IMR-90 (cell line): ENCODE results near the gene FBN1. TPM values are rescaled to one million over a fixed set of nuclear protein-coding genes. Genes with fewer than 3 reads are reported as not detected.

Experiments
- ATAC-seq: fragments of 200-7000 bp; cut with Tn5 transposase; 2 replicates; pipeline ENCODE4 v1.9.1; 2020; ENCODE audit warnings: low read depth, mild to moderate bottlenecking, moderate library complexity
- BruUV-seq: library from RNA; stranded (reverse); fragments of 400-500 nt; replicated peaks from 2 replicates; lab custom pipeline; 2021; lab: Mats Ljungman, UMichigan
- CTCF ChIA-PET: fragments of 300-600 bp; formaldehyde crosslinking; extraction: SDS; loops from one replicate; lab custom pipeline; 2021; ENCODE audit warnings: antibody characterized with exemption; lab: Yijun Ruan, JAX
- POLR2A ChIA-PET: fragments of 300-600 bp; sonication (Branson Sonifier 250); formaldehyde crosslinking; loops from one replicate; lab custom pipeline; 2022; ENCODE audit warnings: antibody characterized with exemption; ENCODE audit not compliant: unreplicated experiment; lab: Charles Lee
- DNase-seq: peaks from one replicate; pipeline ENCODE4 v3.0.0; 2013
- H2AFZ ChIP-seq: replicated peaks from 2 replicates; pipeline ENCODE3; 2013; ENCODE audit warnings: low read length, mild to moderate bottlenecking; ENCODE audit not compliant: poor library complexity
- H2AK5ac ChIP-seq: 2 replicates; pipeline ENCODE4 v1.6.1; 2013; ENCODE audit warnings: low read depth, low read length, inconsistent platforms
- H2AK9ac ChIP-seq: replicated peaks from 2 replicates; pipeline ENCODE3; 2013; ENCODE audit warnings: mild to moderate bottlenecking, low read depth, low read length, moderate library complexity; ENCODE audit not compliant: poor library complexity
- H2BK120ac ChIP-seq: 2 replicates; pipeline ENCODE4 v1.6.1; 2013; ENCODE audit warnings: low read depth, low read length, inconsistent platforms
- H2BK15ac ChIP-seq: 3 replicates; pipeline ENCODE4 v1.6.1; 2013; ENCODE audit warnings: low read depth, low read length, inconsistent platforms
- H2BK20ac ChIP-seq: 2 replicates; pipeline ENCODE4 v1.6.1; 2013; ENCODE audit warnings: low read depth, mild to moderate bottlenecking, inconsistent platforms, low read length, moderate library complexity
- H2BK5ac ChIP-seq: 2 replicates; pipeline ENCODE4 v1.6.1; 2013; ENCODE audit warnings: mild to moderate bottlenecking, low read depth, low read length, inconsistent platforms; ENCODE audit not compliant: poor library complexity, severe bottlenecking
- H3K14ac ChIP-seq: replicated peaks from 2 replicates; pipeline ENCODE4 v1.6.1; 2013; ENCODE audit warnings: low read depth, low read length, inconsistent platforms
- H3K18ac ChIP-seq: 2 replicates; pipeline ENCODE4 v1.6.1; 2013; ENCODE audit warnings: low read depth, low read length, control low read depth
- H3K23ac ChIP-seq: 2 replicates; pipeline ENCODE4 v1.6.1; 2013; ENCODE audit warnings: low read depth, low read length, inconsistent platforms
- H3K27ac ChIP-seq: 2 replicates; pipeline ENCODE4 v1.5.1; 2013; ENCODE audit warnings: mild to moderate bottlenecking, control low read depth, low read length; ENCODE audit not compliant: insufficient read depth
- H3K27me3 ChIP-seq: 2 replicates; pipeline ENCODE4 v1.6.1; 2013; ENCODE audit warnings: low read length; ENCODE audit not compliant: control insufficient read depth, insufficient read depth
- H3K36me3 ChIP-seq: 2 replicates; pipeline ENCODE4 v1.6.1; 2013; ENCODE audit warnings: low read length, mixed read lengths; ENCODE audit not compliant: control insufficient read depth, insufficient read depth
- H3K4ac ChIP-seq: 2 replicates; pipeline ENCODE4 v1.6.1; 2013; ENCODE audit warnings: low read depth, low read length, inconsistent platforms
- H3K4me1 ChIP-seq: 2 replicates; pipeline ENCODE4 v1.6.1; 2013; ENCODE audit warnings: low read length, mixed read lengths; ENCODE audit not compliant: control insufficient read depth, insufficient read depth
- H3K4me2 ChIP-seq: 2 replicates; pipeline ENCODE4 v1.6.1; 2013; ENCODE audit warnings: low read depth, mild to moderate bottlenecking, control low read depth, low read length, moderate library complexity
- H3K4me3 ChIP-seq: 2 replicates; pipeline ENCODE4 v1.5.1; 2013; ENCODE audit warnings: low read depth, mild to moderate bottlenecking, control low read depth, low read length, moderate library complexity; ENCODE audit not compliant: insufficient read depth
- H3K56ac ChIP-seq: 2 replicates; pipeline ENCODE4 v1.6.1; 2013; ENCODE audit warnings: low read length, inconsistent platforms; ENCODE audit not compliant: insufficient read depth; ENCODE audit errors: extremely low read depth
- H3K79me1 ChIP-seq, 2 experiments: 2 replicates each; pipeline ENCODE4 v1.6.1; 2013; ENCODE audit warnings: low read length in 2 of 2, inconsistent platforms in 1 of 2, low read depth in 1 of 2
- H3K9ac ChIP-seq: 2 replicates; pipeline ENCODE4 v1.6.1; 2013; ENCODE audit warnings: low read depth, low read length, control low read depth
- H3K9me1 ChIP-seq: 2 replicates; pipeline ENCODE4 v1.6.1; 2013; ENCODE audit warnings: low read length, inconsistent platforms; ENCODE audit not compliant: insufficient read depth
- H3K9me3 ChIP-seq: 2 replicates; pipeline ENCODE4 v1.6.1; 2013; ENCODE audit warnings: low read length; ENCODE audit not compliant: control insufficient read depth, insufficient read depth
- H4K20me1 ChIP-seq: 2 replicates; pipeline ENCODE4 v1.6.1; 2013; ENCODE audit warnings: low read length, inconsistent platforms; ENCODE audit not compliant: insufficient read depth
- H4K5ac ChIP-seq: 2 replicates; pipeline ENCODE4 v1.6.1; 2013; ENCODE audit warnings: mild to moderate bottlenecking, low read depth, low read length, control low read depth
- H4K8ac ChIP-seq, 2 experiments: 2 replicates each; pipeline ENCODE4 v1.6.1; 2013; ENCODE audit warnings: low read depth in 2 of 2, low read length in 2 of 2, control low read depth in 1 of 2, inconsistent platforms in 1 of 2
- H4K91ac ChIP-seq: 2 replicates; pipeline ENCODE4 v1.6.1; 2013; ENCODE audit warnings: low read depth, low read length, inconsistent platforms; ENCODE audit not compliant: insufficient read depth
- BHLHE40 ChIP-seq: fragments of 150-350 bp; IDR thresholded peaks from 2 replicates; pipeline ENCODE4 v1.6.1; 2016; ENCODE audit warnings: mild to moderate bottlenecking, low read depth, low read length
- CEBPB ChIP-seq: IDR thresholded peaks from 2 replicates; pipeline ENCODE4 v1.6.1; 2012; ENCODE audit warnings: low read depth, low read length, improper control_type of control experiment
- CHD1 ChIP-seq: IDR thresholded peaks from 2 replicates; pipeline ENCODE4 v1.6.1; 2012; ENCODE audit warnings: low read depth, low read length, improper control_type of control experiment
- MAFK ChIP-seq: IDR thresholded peaks from 2 replicates; pipeline ENCODE4 v1.6.1; 2012; ENCODE audit warnings: low read depth, low read length, improper control_type of control experiment
- MAZ ChIP-seq: IDR thresholded peaks from 2 replicates; pipeline ENCODE4 v1.6.1; 2012; ENCODE audit warnings: low read depth, mild to moderate bottlenecking, low read length, improper control_type of control experiment, moderate library complexity, borderline replicate concordance
- MXI1 ChIP-seq: IDR thresholded peaks from 2 replicates; pipeline ENCODE4 v1.6.1; 2012; ENCODE audit warnings: low read depth, mild to moderate bottlenecking, low read length, moderate library complexity, borderline replicate concordance
- NFE2L2 ChIP-seq: fragments of 150-350 bp; IDR thresholded peaks from 2 replicates; pipeline ENCODE4 v1.6.1; 2016; ENCODE audit warnings: low read depth, mild to moderate bottlenecking, low read length
- POLR2A ChIP-seq: IDR thresholded peaks from 2 replicates; pipeline ENCODE4 v1.6.1; 2012; ENCODE audit warnings: mild to moderate bottlenecking, low read depth, low read length
- RAD21 ChIP-seq: IDR thresholded peaks from 2 replicates; pipeline ENCODE4 v1.6.1; 2012; ENCODE audit warnings: low read length, improper control_type of control experiment
- RCOR1 ChIP-seq: IDR thresholded peaks from 2 replicates; pipeline ENCODE4 v1.6.1; 2012; ENCODE audit warnings: mild to moderate bottlenecking, low read length, improper control_type of control experiment; ENCODE audit not compliant: insufficient replicate concordance
- RFX5 ChIP-seq: IDR thresholded peaks from 2 replicates; pipeline ENCODE4 v1.8.0; 2012; ENCODE audit warnings: low read depth, mild to moderate bottlenecking, low read length, moderate library complexity
- WGBS, 2 experiments: methylation state at CpG; one replicate each; pipeline versions ENCODE4 v1.1.5 to v1.1.7; 2013; ENCODE audit warnings: missing lambda C conversion rate in 2 of 2; ENCODE audit not compliant: insufficient read length in 1 of 2; ENCODE audit errors: extremely low coverage in 2 of 2; 5-methylcytosine and 5-hydroxymethylcytosine counted together
- dilution Hi-C: fragments of 300-500 bp; cut with HindIII; formaldehyde crosslinking; loops from one replicate; pipeline ENCODE4 v1.14.3; 2018; ENCODE audit warnings: low sequenced_read_pairs; ENCODE audit not compliant: unreplicated experiment
- in situ Hi-C: fragments of 300-500 bp; cut with MboI; formaldehyde crosslinking; loops from 3 replicates; pipeline ENCODE4 v1.14.3; 2019; ENCODE audit warnings: low sequenced_read_pairs, inconsistent platforms, mixed read lengths
- intact Hi-C: fragments of 100-400 bp; cut with micrococcal nuclease; formaldehyde crosslinking; loops from 2 replicates; pipeline ENCODE4 v1.10.0; 2022
- polyA plus RNA-seq, 3 experiments: library from polyadenylated mRNA; depleted of rRNA; stranded (reverse); fragments of >200 nt; gene quantifications; 2 replicates each; pipeline ENCODE4 v1.2.3, GENCODE V29; 2012; ENCODE audit warnings: low replicate concordance in 1 of 3
- total RNA-seq: library from RNA; depleted of rRNA; stranded (reverse); fragments of >200 nt; gene quantifications from 2 replicates; pipeline ENCODE4 v1.2.3, GENCODE V29; 2012
- TF ChIP-seq, protein P1 (sequence below): conservative IDR thresholded peaks from 2 replicates; pipeline ENCODE4 v1.5.1; 2012; ENCODE audit warnings: mild to moderate bottlenecking, low read depth, low read length, improper control_type of control experiment
- TF ChIP-seq, protein P2 (sequence below): fragments of 150-350 bp; IDR thresholded peaks from 2 replicates; pipeline ENCODE4 v1.6.1; 2016; ENCODE audit warnings: low read depth, mild to moderate bottlenecking, low read length, moderate library complexity, borderline replicate concordance

FBN1 gene
- total and polyA plus RNA-seq, 2 of the 4 experiments (the other 2 are of a cell fraction), result 134 to 283 TPM

DNA sequence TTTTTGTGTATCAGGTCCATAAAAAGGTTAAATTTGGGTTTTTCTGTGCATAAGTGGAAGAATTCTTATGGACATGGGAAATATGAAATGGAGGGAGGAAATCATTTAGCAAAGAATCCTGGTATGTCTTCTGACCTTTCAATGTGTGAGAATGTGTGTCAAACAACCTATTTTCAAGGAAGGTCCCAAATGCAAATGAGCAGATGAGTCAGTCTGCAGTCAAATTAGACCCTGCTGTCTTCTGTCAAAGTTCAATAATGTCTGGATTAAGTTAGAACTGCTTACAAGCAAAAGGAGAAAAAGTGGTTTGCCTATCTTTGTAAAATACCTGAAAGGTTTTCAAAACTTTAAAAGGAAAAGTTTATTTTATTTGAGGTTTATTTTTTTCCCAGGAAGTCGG, 15.3 kb downstream of the FBN1 start:
- Histone ChIP-seq H4K20me1 (peaks cover 47% of the 10 kb centered on the region), H2BK120ac (no peak overlapping the region), H3K9ac (no peak overlapping the region), H4K8ac (no peak overlapping the region), H2BK5ac (no peak overlapping the region), H2BK20ac (no peak overlapping the region), H3K14ac (no peak overlapping the region), H2AFZ (no peak overlapping the region), H3K9me1 (peaks cover 33% of the 10 kb centered on the region), H3K27me3 (no peaks in the 10 kb centered on the region), H4K5ac (no peak overlapping the region), H3K56ac (no peak overlapping the region), H2AK9ac (no peak overlapping the region), H4K91ac (no peak overlapping the region), H3K27ac (no peak overlapping the region), H3K18ac (no peak overlapping the region), H3K4ac (no peak overlapping the region), H3K4me2 (no peak overlapping the region), H3K9me3 (no peaks in the 10 kb centered on the region), H3K4me3 (no peak overlapping the region), H2BK15ac (no peak overlapping the region), H2AK5ac (no peak overlapping the region), H3K79me1 (peaks cover 40 to 73% of the 10 kb centered on the region in 2 experiments), H3K4me1 (peaks cover 28% of the 10 kb centered on the region), H3K36me3 (peaks cover 17% of the 10 kb centered on the region), H3K23ac (no peak overlapping the region; the same call in 1 of the 2 replicates)
- DNase-seq, result no peak
- WGBS, 2 experiments, result no CpG with 5 or more reads among the region's 1 CpG
- intact Hi-C loops (no loop called here), dilution Hi-C loops (no loop called here), in situ Hi-C loops (no loop called here)
- CTCF ChIA-PET, result no interaction called here
- BruUV-seq, result no TSS peak
- TF ChIP-seq MXI1, result no peak
- TF ChIP-seq, protein P1, sequence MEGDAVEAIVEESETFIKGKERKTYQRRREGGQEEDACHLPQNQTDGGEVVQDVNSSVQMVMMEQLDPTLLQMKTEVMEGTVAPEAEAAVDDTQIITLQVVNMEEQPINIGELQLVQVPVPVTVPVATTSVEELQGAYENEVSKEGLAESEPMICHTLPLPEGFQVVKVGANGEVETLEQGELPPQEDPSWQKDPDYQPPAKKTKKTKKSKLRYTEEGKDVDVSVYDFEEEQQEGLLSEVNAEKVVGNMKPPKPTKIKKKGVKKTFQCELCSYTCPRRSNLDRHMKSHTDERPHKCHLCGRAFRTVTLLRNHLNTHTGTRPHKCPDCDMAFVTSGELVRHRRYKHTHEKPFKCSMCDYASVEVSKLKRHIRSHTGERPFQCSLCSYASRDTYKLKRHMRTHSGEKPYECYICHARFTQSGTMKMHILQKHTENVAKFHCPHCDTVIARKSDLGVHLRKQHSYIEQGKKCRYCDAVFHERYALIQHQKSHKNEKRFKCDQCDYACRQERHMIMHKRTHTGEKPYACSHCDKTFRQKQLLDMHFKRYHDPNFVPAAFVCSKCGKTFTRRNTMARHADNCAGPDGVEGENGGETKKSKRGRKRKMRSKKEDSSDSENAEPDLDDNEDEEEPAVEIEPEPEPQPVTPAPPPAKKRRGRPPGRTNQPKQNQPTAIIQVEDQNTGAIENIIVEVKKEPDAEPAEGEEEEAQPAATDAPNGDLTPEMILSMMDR, result no peak
- TF ChIP-seq RFX5, result no peak
- no peak for TF ChIP-seq RCOR1
- TF ChIP-seq NFE2L2, result no peak
- TF ChIP-seq, protein P2, sequence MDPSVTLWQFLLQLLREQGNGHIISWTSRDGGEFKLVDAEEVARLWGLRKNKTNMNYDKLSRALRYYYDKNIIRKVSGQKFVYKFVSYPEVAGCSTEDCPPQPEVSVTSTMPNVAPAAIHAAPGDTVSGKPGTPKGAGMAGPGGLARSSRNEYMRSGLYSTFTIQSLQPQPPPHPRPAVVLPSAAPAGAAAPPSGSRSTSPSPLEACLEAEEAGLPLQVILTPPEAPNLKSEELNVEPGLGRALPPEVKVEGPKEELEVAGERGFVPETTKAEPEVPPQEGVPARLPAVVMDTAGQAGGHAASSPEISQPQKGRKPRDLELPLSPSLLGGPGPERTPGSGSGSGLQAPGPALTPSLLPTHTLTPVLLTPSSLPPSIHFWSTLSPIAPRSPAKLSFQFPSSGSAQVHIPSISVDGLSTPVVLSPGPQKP, result no peak
- no peak for TF ChIP-seq MAZ
- no peak for TF ChIP-seq CEBPB
- TF ChIP-seq POLR2A, result no peak
- TF ChIP-seq BHLHE40, result no peak
- no peak for TF ChIP-seq CHD1
- TF ChIP-seq MAFK, result no peak
- TF ChIP-seq RAD21, result no peak
- ATAC-seq, result no peak
- POLR2A ChIA-PET, result no interaction called here
